Fibroblast of villous mesenchyme (primary cell): Measurements from ENCODE around the gene LHX1. TPM values are rescaled to one million over a fixed set of nuclear protein-coding genes. Genes with fewer than 3 reads are reported as not detected.

ENCODE experiments used
- DNase-seq: peaks from one replicate; pipeline ENCODE4 v3.0.0-alpha.2; 2010; ENCODE audit warnings: low read depth
- H3K4me3 ChIP-seq: 2 replicates; pipeline ENCODE4 v1.5.1; 2011; ENCODE audit warnings: low read depth, mild to moderate bottlenecking, low read length
- CTCF ChIP-seq: IDR thresholded peaks from 2 replicates; pipeline ENCODE4 v1.5.1; 2012; ENCODE audit warnings: low read depth, mild to moderate bottlenecking, low read length; ENCODE audit not compliant: insufficient read depth
- total RNA-seq: library from RNA; depleted of rRNA; stranded (reverse); fragments of >200 nt; gene quantifications from 2 replicates; pipeline ENCODE4 v1.2.3, GENCODE V29; 2012

The LHX1 gene
- total RNA-seq, 1 donor, result not detected

DNA sequence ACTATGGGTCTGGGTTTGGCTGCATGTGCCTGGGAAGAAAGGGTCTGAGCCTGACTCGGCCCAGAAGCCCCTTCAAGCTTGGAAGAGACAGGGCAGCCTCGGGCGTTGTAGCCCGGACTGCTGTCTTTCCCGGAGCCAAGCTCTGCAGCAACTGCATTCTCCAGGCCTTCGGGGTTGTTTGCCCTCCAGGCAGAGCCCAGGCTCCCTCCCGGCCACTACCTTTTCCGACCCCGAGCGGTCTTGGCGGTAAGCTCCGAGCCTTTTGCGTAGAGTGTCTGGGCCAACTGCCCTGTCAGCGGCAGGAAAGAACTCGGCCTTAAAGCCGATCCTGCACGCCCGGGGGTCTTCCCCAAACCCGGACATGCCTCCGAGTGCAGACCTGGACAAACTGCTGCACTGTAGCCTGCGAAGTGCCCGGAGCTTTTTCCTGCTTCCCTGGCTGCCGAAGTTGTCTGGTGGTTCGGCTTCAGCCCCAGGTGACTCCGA lies 1.3 kb downstream of the LHX1 start:
- H3K4me3 ChIP-seq, result no peak overlapping the region
- TF ChIP-seq CTCF, result no peak
- DNase-seq, result no peak

DNA sequence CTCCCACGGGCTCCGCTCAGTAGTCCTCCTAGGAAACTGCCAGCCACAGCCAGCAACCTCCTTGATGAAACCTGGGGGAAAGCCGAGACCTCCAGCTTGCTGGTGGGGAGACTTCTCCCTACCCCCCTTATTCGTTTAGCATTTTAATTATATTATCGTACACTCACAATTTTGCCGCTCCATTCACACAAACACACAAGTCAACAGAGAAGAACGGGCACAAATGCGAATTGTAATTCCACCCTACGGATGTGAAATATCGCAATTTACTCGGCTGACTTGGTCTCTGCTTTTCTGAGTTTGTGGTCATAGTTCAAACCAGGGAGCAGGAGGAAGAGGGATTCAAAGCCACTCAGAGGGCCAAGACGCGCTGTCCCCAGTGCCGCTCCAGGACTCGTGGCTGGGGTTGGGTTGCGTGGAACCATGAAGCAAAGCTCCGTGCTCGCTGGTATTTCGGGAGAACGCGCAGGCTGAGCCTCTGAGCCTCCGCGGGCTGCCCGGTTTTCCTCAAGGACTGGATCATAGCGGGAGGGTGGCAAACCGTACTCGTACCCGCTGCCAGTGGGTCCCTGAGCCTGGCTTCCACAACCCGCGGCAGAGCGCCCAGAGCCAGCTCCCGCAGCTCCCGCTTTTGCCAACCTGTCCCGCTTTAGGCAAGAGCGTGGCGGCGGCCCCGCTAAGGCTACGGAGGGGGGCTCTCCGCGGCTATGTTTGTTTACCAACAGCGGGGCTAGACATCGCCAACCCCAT lies 2.0 kb downstream of the LHX1 start:
- H3K4me3 ChIP-seq, result no peak overlapping the region
- DNase-seq, result no peak
- TF ChIP-seq CTCF, result no peak

DNA sequence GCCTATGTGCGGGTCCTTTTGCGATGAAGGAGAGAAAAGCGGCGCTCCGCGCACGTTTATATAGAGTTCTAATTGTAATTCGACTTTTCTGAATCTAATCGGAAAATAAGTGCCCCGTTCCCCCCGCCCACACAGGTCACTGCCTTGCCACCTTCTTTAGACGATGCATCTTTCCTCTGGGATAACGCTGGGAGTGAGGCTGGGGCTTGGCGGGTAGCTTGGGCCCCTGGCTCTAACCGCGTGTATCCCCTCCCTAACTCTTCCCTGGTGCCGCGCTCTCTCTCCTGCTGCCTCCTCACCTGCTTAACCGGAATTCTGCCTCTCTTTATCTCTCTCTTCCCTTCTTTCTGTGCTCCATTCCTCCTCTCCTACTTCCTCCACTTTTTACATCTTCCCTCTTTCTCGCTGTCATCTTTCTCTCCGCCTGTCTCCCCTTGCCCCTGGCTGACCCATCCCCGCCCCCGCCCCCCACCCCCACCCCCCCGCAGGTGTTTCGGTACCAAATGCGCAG lies 2.6 kb downstream of the LHX1 start:
- H3K4me3 ChIP-seq, result no peak overlapping the region
- DNase-seq, result no peak
- TF ChIP-seq CTCF, result no peak

GRCh38 chr17:36940313-36941264 lies 3.3 kb downstream of the LHX1 start:
- no peak for TF ChIP-seq CTCF
- no peak for DNase-seq

GRCh38 chr17:36941265-36942010 lies 4.2 kb downstream of the LHX1 start:
- TF ChIP-seq CTCF, result no peak
- no peak for DNase-seq
- H3K4me3 ChIP-seq, result no peak overlapping the region

More at GRCh38 chr17:36940313-36941264, 3.3 kb downstream of the LHX1 start:
- H3K4me3 ChIP-seq, result no peak overlapping the region

DNA sequence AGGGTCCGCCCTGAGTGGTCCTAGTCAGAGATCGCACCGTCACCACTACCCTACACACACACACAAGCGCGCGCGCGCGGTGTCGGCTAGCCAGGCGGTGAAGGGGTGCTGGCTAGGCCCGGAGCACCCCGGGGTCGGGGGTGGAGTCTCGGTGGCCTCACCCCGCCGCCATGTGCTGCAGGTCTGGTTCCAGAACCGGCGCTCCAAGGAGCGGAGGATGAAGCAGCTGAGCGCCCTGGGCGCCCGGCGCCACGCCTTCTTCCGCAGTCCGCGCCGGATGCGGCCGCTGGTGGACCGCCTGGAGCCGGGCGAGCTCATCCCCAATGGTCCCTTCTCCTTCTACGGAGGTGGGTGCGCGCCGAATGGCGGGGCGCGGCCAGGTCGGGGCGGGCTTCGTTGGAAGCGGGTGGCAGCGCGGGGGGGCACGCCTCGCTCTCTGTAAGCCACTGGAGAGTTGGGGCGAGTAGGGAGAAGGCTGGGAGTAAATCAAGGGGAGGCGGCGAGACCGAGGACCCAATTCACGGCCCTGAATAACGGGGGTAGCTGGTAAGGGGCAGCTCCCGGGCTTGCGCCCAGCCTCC lies 4.8 kb downstream of the LHX1 start:
- TF ChIP-seq CTCF, result no peak
- no peak for DNase-seq
- peak overlapping the region; percentile 31 for H3K4me3 ChIP-seq
